ENCODE data around the gene SEMA4D. TPM values are rescaled to one million over a fixed set of nuclear protein-coding genes. Genes with fewer than 3 reads are reported as not detected.
"Not testable (repeated sequence)": the region's sequence is repeated elsewhere in the genome, so short reads cannot be mapped to it uniquely, and the experiment has no call there.

The SEMA4D gene
- total RNA-seq, 1 donor: 0.43 TPM

- TF ChIP-seq CTCF (IDR thresholded peaks at IDR 0.05; ENCODE audit: insufficient read depth, low read depth, low read length): no peak
- no peak overlapping the region for H3K4me3 ChIP-seq (ENCODE audit: low read depth, low read length)
- no peak for DNase-seq (ENCODE audit: low read depth)
Measured at GRCh38 chr9:89372979-89373378, 124.9 kb downstream of the SEMA4D start.

GRCh38 chr9:89372230-89372816, 125.6 kb downstream of the SEMA4D start:
- no peak for TF ChIP-seq CTCF (IDR thresholded peaks at IDR 0.05; ENCODE audit: insufficient read depth, low read depth, low read length)
- no peak for DNase-seq (ENCODE audit: low read depth)
- no peak overlapping the region for H3K4me3 ChIP-seq (ENCODE audit: low read depth, low read length)

GRCh38 chr9:89371791-89372190, 126.1 kb downstream of the SEMA4D start:
- DNase-seq (ENCODE audit: low read depth); H3K4me3 ChIP-seq (ENCODE audit: low read depth, low read length): not testable (repeated sequence)

GRCh38 chr9:89370593-89370992, 127.3 kb downstream of the SEMA4D start:
- TF ChIP-seq CTCF (IDR thresholded peaks at IDR 0.05; ENCODE audit: insufficient read depth, low read depth, low read length): no peak
- no peak for DNase-seq (ENCODE audit: low read depth)
- no peak overlapping the region for H3K4me3 ChIP-seq (ENCODE audit: low read depth, low read length)

- TF ChIP-seq CTCF (IDR thresholded peaks at IDR 0.05; ENCODE audit: insufficient read depth, low read depth, low read length): no peak
- H3K4me3 ChIP-seq (ENCODE audit: low read depth, low read length): no peak overlapping the region
Measured at GRCh38 chr9:89368978-89369377, 128.9 kb downstream of the SEMA4D start.

GRCh38 chr9:89368550-89368949, 129.4 kb downstream of the SEMA4D start:
- no peak overlapping the region for H3K4me3 ChIP-seq (ENCODE audit: low read depth, low read length)
- no peak for DNase-seq (ENCODE audit: low read depth)
- TF ChIP-seq CTCF (IDR thresholded peaks at IDR 0.05; ENCODE audit: insufficient read depth, low read depth, low read length): no peak

More at GRCh38 chr9:89368978-89369377, 128.9 kb downstream of the SEMA4D start:
- no peak for DNase-seq (ENCODE audit: low read depth)

- no peak for TF ChIP-seq CTCF (IDR thresholded peaks at IDR 0.05; ENCODE audit: insufficient read depth, low read depth, low read length)
- no peak for DNase-seq (ENCODE audit: low read depth)
- no peak overlapping the region for H3K4me3 ChIP-seq (ENCODE audit: low read depth, low read length)
Measured at GRCh38 chr9:89367726-89368437, 130.0 kb downstream of the SEMA4D start.

Data from fibroblast of villous mesenchyme (primary cell).